H1 (cell line): ENCODE data around the gene LHX5. TPM values are rescaled to one million over a fixed set of nuclear protein-coding genes. Genes with fewer than 3 reads are reported as not detected.

ENCODE experiments used
- NANOG ChIP-seq: IDR thresholded peaks from 2 replicates; pipeline ENCODE4 v1.6.1; 2011; ENCODE audit warnings: low read length, low read depth, mild to moderate bottlenecking, inconsistent platforms; ENCODE audit not compliant: insufficient read depth, poor library complexity, severe bottlenecking
- PHF8 ChIP-seq: fragments of 200-600 bp; sonication (generic); conservative IDR thresholded peaks from 2 replicates; pipeline ENCODE4 v1.7.1; 2012; ENCODE audit warnings: low read depth, mild to moderate bottlenecking, inconsistent platforms, low read length, moderate library complexity
- RNF2 ChIP-seq: fragments of 200-900, 300-1000 bp; sonication (generic); IDR thresholded peaks from 2 replicates; pipeline ENCODE4 v1.7.1; 2016; ENCODE audit warnings: borderline replicate concordance, low read depth, mild to moderate bottlenecking, antibody characterized with exemption, low read length; ENCODE audit not compliant: poor library complexity, severe bottlenecking; ENCODE audit errors: missing control alignments
- RXRA ChIP-seq: IDR thresholded peaks from 2 replicates; pipeline ENCODE4 v1.6.1; 2011; ENCODE audit warnings: low read depth, mild to moderate bottlenecking, low read length, moderate library complexity; ENCODE audit not compliant: insufficient read depth
- SAP30 ChIP-seq: fragments of 300-600 bp; sonication (generic); IDR thresholded peaks from 2 replicates; pipeline ENCODE4 v1.7.1; 2012; ENCODE audit warnings: low read length, moderate library complexity, mild to moderate bottlenecking, inconsistent platforms; ENCODE audit not compliant: insufficient read depth, insufficient replicate concordance
- TAF1 ChIP-seq: IDR thresholded peaks from 2 replicates; pipeline ENCODE4 v1.6.1; 2011; ENCODE audit warnings: mild to moderate bottlenecking, low read depth, low read length
- TEAD4 ChIP-seq: IDR thresholded peaks from 2 replicates; pipeline ENCODE4 v1.6.1; 2012; ENCODE audit warnings: low read depth, low read length, inconsistent platforms, mixed read lengths
- polyA plus RNA-seq, 7 experiments: library from polyadenylated mRNA; depleted of rRNA in 3 of 7; stranded (reverse) in 5 of 7; unstranded in 2 of 7; fragments of >200 nt in 5 of 7; fragments of 200-250 nt in 2 of 7; gene quantifications; 1 replicate in 5 of 7; 2 replicates in 1 of 7; 4 replicates in 1 of 7; pipeline versions ENCODE4 v1.2.1 to v1.2.3, GENCODE V29; 2011 to 2013; ENCODE audit warnings: missing spikeins in 2 of 7, mixed read lengths in 2 of 7
- total RNA-seq: library from RNA; stranded (reverse); fragmentation: NEBNext Ultra II Directional; extraction: Animal tissue kit (Norgen Biotek cat#: 25700); gene quantifications from 2 replicates; pipeline ENCODE4 v1.2.1, GENCODE V29; 2021
- TF ChIP-seq, protein P1 (sequence below): fragments of 300-600 bp; sonication (generic); IDR thresholded peaks from 2 replicates; pipeline ENCODE4 v1.7.1; 2012; ENCODE audit warnings: low read length, moderate library complexity, mild to moderate bottlenecking, inconsistent platforms; ENCODE audit not compliant: insufficient replicate concordance

LHX5 gene
- total and polyA plus RNA-seq, 2 of the 8 experiments (the other 6 are each of a cell fraction or from before 2014, with no cell fraction given), result 0.47 to 1.1 TPM

GRCh38 chr12:113416091-113416754 lies 55.4 kb downstream of the LHX5 start (continued):
- no peak for TF ChIP-seq RNF2
- TF ChIP-seq, protein P1, sequence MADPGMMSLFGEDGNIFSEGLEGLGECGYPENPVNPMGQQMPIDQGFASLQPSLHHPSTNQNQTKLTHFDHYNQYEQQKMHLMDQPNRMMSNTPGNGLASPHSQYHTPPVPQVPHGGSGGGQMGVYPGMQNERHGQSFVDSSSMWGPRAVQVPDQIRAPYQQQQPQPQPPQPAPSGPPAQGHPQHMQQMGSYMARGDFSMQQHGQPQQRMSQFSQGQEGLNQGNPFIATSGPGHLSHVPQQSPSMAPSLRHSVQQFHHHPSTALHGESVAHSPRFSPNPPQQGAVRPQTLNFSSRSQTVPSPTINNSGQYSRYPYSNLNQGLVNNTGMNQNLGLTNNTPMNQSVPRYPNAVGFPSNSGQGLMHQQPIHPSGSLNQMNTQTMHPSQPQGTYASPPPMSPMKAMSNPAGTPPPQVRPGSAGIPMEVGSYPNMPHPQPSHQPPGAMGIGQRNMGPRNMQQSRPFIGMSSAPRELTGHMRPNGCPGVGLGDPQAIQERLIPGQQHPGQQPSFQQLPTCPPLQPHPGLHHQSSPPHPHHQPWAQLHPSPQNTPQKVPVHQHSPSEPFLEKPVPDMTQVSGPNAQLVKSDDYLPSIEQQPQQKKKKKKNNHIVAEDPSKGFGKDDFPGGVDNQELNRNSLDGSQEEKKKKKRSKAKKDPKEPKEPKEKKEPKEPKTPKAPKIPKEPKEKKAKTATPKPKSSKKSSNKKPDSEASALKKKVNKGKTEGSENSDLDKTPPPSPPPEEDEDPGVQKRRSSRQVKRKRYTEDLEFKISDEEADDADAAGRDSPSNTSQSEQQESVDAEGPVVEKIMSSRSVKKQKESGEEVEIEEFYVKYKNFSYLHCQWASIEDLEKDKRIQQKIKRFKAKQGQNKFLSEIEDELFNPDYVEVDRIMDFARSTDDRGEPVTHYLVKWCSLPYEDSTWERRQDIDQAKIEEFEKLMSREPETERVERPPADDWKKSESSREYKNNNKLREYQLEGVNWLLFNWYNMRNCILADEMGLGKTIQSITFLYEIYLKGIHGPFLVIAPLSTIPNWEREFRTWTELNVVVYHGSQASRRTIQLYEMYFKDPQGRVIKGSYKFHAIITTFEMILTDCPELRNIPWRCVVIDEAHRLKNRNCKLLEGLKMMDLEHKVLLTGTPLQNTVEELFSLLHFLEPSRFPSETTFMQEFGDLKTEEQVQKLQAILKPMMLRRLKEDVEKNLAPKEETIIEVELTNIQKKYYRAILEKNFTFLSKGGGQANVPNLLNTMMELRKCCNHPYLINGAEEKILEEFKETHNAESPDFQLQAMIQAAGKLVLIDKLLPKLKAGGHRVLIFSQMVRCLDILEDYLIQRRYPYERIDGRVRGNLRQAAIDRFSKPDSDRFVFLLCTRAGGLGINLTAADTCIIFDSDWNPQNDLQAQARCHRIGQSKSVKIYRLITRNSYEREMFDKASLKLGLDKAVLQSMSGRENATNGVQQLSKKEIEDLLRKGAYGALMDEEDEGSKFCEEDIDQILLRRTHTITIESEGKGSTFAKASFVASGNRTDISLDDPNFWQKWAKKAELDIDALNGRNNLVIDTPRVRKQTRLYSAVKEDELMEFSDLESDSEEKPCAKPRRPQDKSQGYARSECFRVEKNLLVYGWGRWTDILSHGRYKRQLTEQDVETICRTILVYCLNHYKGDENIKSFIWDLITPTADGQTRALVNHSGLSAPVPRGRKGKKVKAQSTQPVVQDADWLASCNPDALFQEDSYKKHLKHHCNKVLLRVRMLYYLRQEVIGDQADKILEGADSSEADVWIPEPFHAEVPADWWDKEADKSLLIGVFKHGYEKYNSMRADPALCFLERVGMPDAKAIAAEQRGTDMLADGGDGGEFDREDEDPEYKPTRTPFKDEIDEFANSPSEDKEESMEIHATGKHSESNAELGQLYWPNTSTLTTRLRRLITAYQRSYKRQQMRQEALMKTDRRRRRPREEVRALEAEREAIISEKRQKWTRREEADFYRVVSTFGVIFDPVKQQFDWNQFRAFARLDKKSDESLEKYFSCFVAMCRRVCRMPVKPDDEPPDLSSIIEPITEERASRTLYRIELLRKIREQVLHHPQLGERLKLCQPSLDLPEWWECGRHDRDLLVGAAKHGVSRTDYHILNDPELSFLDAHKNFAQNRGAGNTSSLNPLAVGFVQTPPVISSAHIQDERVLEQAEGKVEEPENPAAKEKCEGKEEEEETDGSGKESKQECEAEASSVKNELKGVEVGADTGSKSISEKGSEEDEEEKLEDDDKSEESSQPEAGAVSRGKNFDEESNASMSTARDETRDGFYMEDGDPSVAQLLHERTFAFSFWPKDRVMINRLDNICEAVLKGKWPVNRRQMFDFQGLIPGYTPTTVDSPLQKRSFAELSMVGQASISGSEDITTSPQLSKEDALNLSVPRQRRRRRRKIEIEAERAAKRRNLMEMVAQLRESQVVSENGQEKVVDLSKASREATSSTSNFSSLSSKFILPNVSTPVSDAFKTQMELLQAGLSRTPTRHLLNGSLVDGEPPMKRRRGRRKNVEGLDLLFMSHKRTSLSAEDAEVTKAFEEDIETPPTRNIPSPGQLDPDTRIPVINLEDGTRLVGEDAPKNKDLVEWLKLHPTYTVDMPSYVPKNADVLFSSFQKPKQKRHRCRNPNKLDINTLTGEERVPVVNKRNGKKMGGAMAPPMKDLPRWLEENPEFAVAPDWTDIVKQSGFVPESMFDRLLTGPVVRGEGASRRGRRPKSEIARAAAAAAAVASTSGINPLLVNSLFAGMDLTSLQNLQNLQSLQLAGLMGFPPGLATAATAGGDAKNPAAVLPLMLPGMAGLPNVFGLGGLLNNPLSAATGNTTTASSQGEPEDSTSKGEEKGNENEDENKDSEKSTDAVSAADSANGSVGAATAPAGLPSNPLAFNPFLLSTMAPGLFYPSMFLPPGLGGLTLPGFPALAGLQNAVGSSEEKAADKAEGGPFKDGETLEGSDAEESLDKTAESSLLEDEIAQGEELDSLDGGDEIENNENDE, result no peak
- no peak for TF ChIP-seq NANOG
- no peak for TF ChIP-seq PHF8
- no peak for TF ChIP-seq TEAD4
- TF ChIP-seq TAF1, result no peak
- no peak for TF ChIP-seq RXRA
- TF ChIP-seq SAP30, result no peak
